Calu3 (cell line): ENCODE data around the gene TMEM14A. TPM values are rescaled to one million over a fixed set of nuclear protein-coding genes. Genes with fewer than 3 reads are reported as not detected.

ENCODE experiments used
- BruUV-seq: library from RNA; stranded (reverse); fragments of 400-500 nt; replicated peaks from 2 replicates; lab custom pipeline; 2021; lab: Mats Ljungman, UMichigan
- CTCF ChIA-PET: fragments of 300-600 bp; sonication (Branson Sonifier 250); formaldehyde crosslinking; loops from one replicate; lab custom pipeline; 2022; ENCODE audit warnings: antibody characterized with exemption; lab: Charles Lee
- DNase-seq: peaks from one replicate; pipeline ENCODE4 v3.0.0; 2022
- H3K27ac Mint-ChIP-seq: one replicate; pipeline ENCODE4 v1.8.0; 2022; ENCODE audit warnings: mixed read lengths; ENCODE audit not compliant: unreplicated experiment
- H3K27me3 Mint-ChIP-seq: one replicate; pipeline ENCODE4 v1.8.0; 2022; ENCODE audit warnings: mixed read lengths; ENCODE audit not compliant: unreplicated experiment
- H3K36me3 Mint-ChIP-seq: one replicate; pipeline ENCODE4 v1.8.0; 2022; ENCODE audit warnings: mild to moderate bottlenecking, moderate library complexity, mixed read lengths; ENCODE audit not compliant: insufficient read depth, unreplicated experiment
- H3K4me1 Mint-ChIP-seq: one replicate; pipeline ENCODE4 v1.8.0; 2022; ENCODE audit warnings: mild to moderate bottlenecking, low read depth, mixed read lengths; ENCODE audit not compliant: unreplicated experiment
- H3K4me3 Mint-ChIP-seq: one replicate; pipeline ENCODE4 v1.8.0; 2022; ENCODE audit warnings: mild to moderate bottlenecking, low read depth, moderate library complexity, mixed read lengths; ENCODE audit not compliant: unreplicated experiment
- H3K9me3 Mint-ChIP-seq: one replicate; pipeline ENCODE4 v1.8.0; 2022; ENCODE audit warnings: low read depth, mixed read lengths; ENCODE audit not compliant: unreplicated experiment
- CTCF ChIP-seq: fragments of 200-600 bp; IDR thresholded peaks from one replicate; pipeline ENCODE4 v1.8.0; 2022; ENCODE audit warnings: antibody characterized with exemption; ENCODE audit not compliant: unreplicated experiment
- intact Hi-C: fragments of 100-400 bp; cut with micrococcal nuclease; formaldehyde crosslinking; loops from one replicate; pipeline ENCODE4 v1.10.0; 2022; ENCODE audit not compliant: unreplicated experiment
- total RNA-seq: library from RNA; stranded (reverse); gene quantifications from 2 replicates; pipeline ENCODE4 v1.2.3, GENCODE V29; 2022

TMEM14A gene
- total RNA-seq, 1 experiment from 2014 or later, result 34.6 TPM

GRCh38 chr6:52647199-52647598 lies 23.7 kb upstream of the TMEM14A start:
- intact Hi-C loops, result no loop called here
- H3K9me3 Mint-ChIP-seq, result peaks cover 3% of the 10 kb centered on the region
- H3K4me3 Mint-ChIP-seq, result no peak overlapping the region
- TF ChIP-seq CTCF, result no peak
- no peak overlapping the region for H3K27ac Mint-ChIP-seq
- DNase-seq, result no peak
- no peaks in the 10 kb centered on the region for H3K36me3 Mint-ChIP-seq
- H3K4me1 Mint-ChIP-seq, result peaks cover 8% of the 10 kb centered on the region
- CTCF ChIA-PET, result interaction anchor here (1.2 kb wide), 1 partner anchor 11 kb away, joined by 3 read pairs; no protein-coding TSS in a partner anchor
- BruUV-seq, result no TSS peak
- H3K27me3 Mint-ChIP-seq, result peaks cover 68% of the 10 kb centered on the region

- BruUV-seq, result no TSS peak
- CTCF ChIA-PET, result interaction anchor here (0.9 to 1.3 kb wide), 3 partner anchors 10 to 228 kb away, joined by 3 to 9 read pairs (median 5); no protein-coding TSS in a partner anchor
- intact Hi-C loops, result no loop called here
- H3K36me3 Mint-ChIP-seq, result no peaks in the 10 kb centered on the region
- TF ChIP-seq CTCF, result no peak
- H3K9me3 Mint-ChIP-seq, result peaks cover 3% of the 10 kb centered on the region
- H3K4me3 Mint-ChIP-seq, result no peak overlapping the region
- H3K4me1 Mint-ChIP-seq, result peaks cover 8% of the 10 kb centered on the region
- H3K27me3 Mint-ChIP-seq, result peaks cover 73% of the 10 kb centered on the region
- DNase-seq, result no peak
- H3K27ac Mint-ChIP-seq, result no peak overlapping the region
These were observed 21.3 kb upstream of the TMEM14A start for GRCh38 chr6:52649536-52650160.

GRCh38 chr6:52650941-52651340 lies 20.0 kb upstream of the TMEM14A start:
- DNase-seq, result no peak
- CTCF ChIA-PET, result interaction anchor here (0.9 to 1.4 kb wide), 2 partner anchors 16 to 147 kb away, joined by 4 to 9 read pairs; no protein-coding TSS in a partner anchor
- TF ChIP-seq CTCF, result no peak
- BruUV-seq, result no TSS peak
- Mint-ChIP-seq H3K4me1 (peaks cover 8% of the 10 kb centered on the region), H3K36me3 (no peaks in the 10 kb centered on the region), H3K4me3 (no peak overlapping the region), H3K9me3 (no peaks in the 10 kb centered on the region), H3K27me3 (peaks cover 63% of the 10 kb centered on the region), H3K27ac (no peak overlapping the region)
- intact Hi-C loops, result no loop called here

- CTCF ChIA-PET, result interaction anchor here (1.7 kb wide), 1 partner anchor 19 kb away, joined by 5 read pairs; no protein-coding TSS in a partner anchor
- no peak for DNase-seq
- BruUV-seq, result no TSS peak
- no peaks in the 10 kb centered on the region for H3K9me3 Mint-ChIP-seq
- no peak for TF ChIP-seq CTCF
- no peak overlapping the region for H3K27ac Mint-ChIP-seq
- intact Hi-C loops, result no loop called here
- H3K4me1 Mint-ChIP-seq, result peaks cover 8% of the 10 kb centered on the region
- H3K4me3 Mint-ChIP-seq, result no peak overlapping the region
- H3K36me3 Mint-ChIP-seq, result no peaks in the 10 kb centered on the region
- peaks cover 56% of the 10 kb centered on the region for H3K27me3 Mint-ChIP-seq
These were observed 17.8 kb upstream of the TMEM14A start for GRCh38 chr6:52653151-52653550.
